GM13976 (cell line): ENCODE results near the gene MYRFL.

Source experiments
- DNase-seq: peaks from one replicate; pipeline ENCODE4 v3.0.0; 2012; ENCODE audit warnings: low spot score
- CTCF ChIP-seq: IDR thresholded peaks from 2 replicates; pipeline ENCODE4 v1.5.1; 2012; ENCODE audit warnings: borderline replicate concordance, mild to moderate bottlenecking; ENCODE audit not compliant: insufficient read depth; ENCODE audit errors: extremely low read depth, missing control alignments, control extremely low read depth
- in situ Hi-C: fragments of 300-500 bp; cut with MboI; formaldehyde crosslinking; loops from one replicate; pipeline ENCODE4 v1.12.0; 2022; ENCODE audit warnings: low sequenced_read_pairs, mixed read lengths, inconsistent platforms; ENCODE audit not compliant: unreplicated experiment

Gene MYRFL

GRCh38 chr12:69929531-69929930, 104.5 kb downstream of the MYRFL start:
- in situ Hi-C loops: no loop called here
- no peak for TF ChIP-seq CTCF
- no peak for DNase-seq

- in situ Hi-C loops: no loop called here
- no peak for DNase-seq
- no peak for TF ChIP-seq CTCF
Observed at GRCh38 chr12:69931569-69931968, 106.5 kb downstream of the MYRFL start.

GRCh38 chr12:69932154-69932553, 107.1 kb downstream of the MYRFL start:
- no peak for DNase-seq
- in situ Hi-C loops: no loop called here
- no peak for TF ChIP-seq CTCF

- DNase-seq: no peak
- in situ Hi-C loops: no loop called here
- TF ChIP-seq CTCF: no peak
Observed at GRCh38 chr12:69932676-69933552, 107.9 kb downstream of the MYRFL start.

GRCh38 chr12:69934011-69934410, 109.0 kb downstream of the MYRFL start:
- TF ChIP-seq CTCF: no peak
- no peak for DNase-seq
- in situ Hi-C loops: no loop called here

- TF ChIP-seq CTCF: no peak
- DNase-seq: no peak
- in situ Hi-C loops: no loop called here
Observed at GRCh38 chr12:69935651-69936100, 110.6 kb downstream of the MYRFL start.
